ENCODE data around the gene NOX5. TPM values are rescaled to one million over a fixed set of nuclear protein-coding genes. Genes with fewer than 3 reads are reported as not detected.

The NOX5 gene
- total RNA-seq, 1 experiment from 2014 or later = 339 TPM

DNA sequence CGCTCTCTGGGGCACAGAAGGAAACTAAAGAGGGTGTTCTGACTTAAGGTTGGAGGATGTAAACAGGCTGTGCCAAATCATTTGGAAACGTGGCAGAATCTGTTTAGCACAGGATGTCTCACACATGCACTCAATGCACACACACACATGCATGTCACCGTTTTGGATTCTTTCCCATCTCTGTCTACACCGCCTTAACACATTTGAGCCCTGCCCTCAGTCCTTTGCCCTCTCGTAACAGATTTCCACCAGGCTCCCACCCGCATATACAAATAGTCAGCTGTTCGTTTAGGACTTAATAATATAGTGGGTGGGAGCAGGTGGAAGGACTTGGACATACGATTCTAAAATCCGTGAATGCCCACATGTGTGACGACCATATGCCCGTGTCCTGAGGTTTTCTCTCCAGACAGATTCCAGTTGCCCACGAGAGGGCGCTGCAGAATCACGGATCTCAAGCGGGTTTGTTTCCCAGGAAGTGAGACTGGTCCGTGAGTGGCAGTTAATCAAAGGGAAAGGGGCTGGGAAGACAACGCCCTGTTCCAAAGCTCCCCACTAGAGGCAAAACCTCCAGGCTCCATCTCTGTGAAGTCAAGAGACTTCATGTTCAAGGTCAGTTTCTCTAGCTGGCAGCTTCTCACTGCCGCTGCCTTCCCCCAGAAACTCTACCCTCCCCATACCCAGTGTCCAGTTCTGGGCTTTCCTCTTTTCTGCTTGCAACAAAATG lies 44.5 kb downstream of the NOX5 start:
- Histone ChIP-seq H3K36me3 (ENCODE audit: low read depth, low read length) (peaks cover 10% of the 10 kb centered on the region; the same call in 1 of the 2 replicates), H3K9ac (ENCODE audit: low read length) (no peak overlapping the region), H3K4me1 (ENCODE audit: insufficient read depth, low read length) (peaks cover 53% of the 10 kb centered on the region), H3K4me3 (ENCODE audit: low read length) (no peak overlapping the region), H3F3A (ENCODE audit: low read length, unreplicated experiment) (no peaks in the 10 kb centered on the region), H3K27ac (ENCODE audit: low read length) (peak overlapping the region; percentile 26; the same call in 1 of the 2 replicates), H4K20me1 (ENCODE audit: low read length) (no peaks in the 10 kb centered on the region), H3K27me3 (ENCODE audit: low read length) (no peaks in the 10 kb centered on the region), H3K4me2 (ENCODE audit: low read length) (peak overlapping the region; percentile 32), H2AFZ (ENCODE audit: low read length) (peak overlapping the region; percentile 58; the same call in 1 of the 2 replicates), H3K79me2 (ENCODE audit: low read length) (no peaks in the 10 kb centered on the region), H3K9me3 (ENCODE audit: low read length) (no peaks in the 10 kb centered on the region), H3K9me2 (replicated peaks; ENCODE audit: low read length) (no peaks in the 10 kb centered on the region)
- ATAC-seq (peak; percentile 51), DNase-seq (peak; percentile 94)
- intact Hi-C loops (cut with micrococcal nuclease) = loop anchor here (1.0 to 5.0 kb wide), 3 partner anchors 166 to 333 kb away; no protein-coding TSS in a partner anchor
- BruUV-seq (replicated peaks) = no TSS peak
- TF ChIP-seq, protein P1, sequence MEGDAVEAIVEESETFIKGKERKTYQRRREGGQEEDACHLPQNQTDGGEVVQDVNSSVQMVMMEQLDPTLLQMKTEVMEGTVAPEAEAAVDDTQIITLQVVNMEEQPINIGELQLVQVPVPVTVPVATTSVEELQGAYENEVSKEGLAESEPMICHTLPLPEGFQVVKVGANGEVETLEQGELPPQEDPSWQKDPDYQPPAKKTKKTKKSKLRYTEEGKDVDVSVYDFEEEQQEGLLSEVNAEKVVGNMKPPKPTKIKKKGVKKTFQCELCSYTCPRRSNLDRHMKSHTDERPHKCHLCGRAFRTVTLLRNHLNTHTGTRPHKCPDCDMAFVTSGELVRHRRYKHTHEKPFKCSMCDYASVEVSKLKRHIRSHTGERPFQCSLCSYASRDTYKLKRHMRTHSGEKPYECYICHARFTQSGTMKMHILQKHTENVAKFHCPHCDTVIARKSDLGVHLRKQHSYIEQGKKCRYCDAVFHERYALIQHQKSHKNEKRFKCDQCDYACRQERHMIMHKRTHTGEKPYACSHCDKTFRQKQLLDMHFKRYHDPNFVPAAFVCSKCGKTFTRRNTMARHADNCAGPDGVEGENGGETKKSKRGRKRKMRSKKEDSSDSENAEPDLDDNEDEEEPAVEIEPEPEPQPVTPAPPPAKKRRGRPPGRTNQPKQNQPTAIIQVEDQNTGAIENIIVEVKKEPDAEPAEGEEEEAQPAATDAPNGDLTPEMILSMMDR (conservative IDR thresholded peaks at IDR 0.05; ENCODE audit: low read depth, low read length) = peak; percentile 91
- TF ChIP-seq EZH2phosphoT487 (IDR thresholded peaks at IDR 0.05; ENCODE audit: borderline replicate concordance, low read length) = no peak
- CTCF ChIA-PET = interaction anchor here (0.6 to 0.8 kb wide), 4 partner anchors 8 to 185 kb away, joined by 3 to 4 read pairs (median 3); no protein-coding TSS in a partner anchor
- POLR2A ChIA-PET (ENCODE audit: unreplicated experiment) = no interaction called here

DNA sequence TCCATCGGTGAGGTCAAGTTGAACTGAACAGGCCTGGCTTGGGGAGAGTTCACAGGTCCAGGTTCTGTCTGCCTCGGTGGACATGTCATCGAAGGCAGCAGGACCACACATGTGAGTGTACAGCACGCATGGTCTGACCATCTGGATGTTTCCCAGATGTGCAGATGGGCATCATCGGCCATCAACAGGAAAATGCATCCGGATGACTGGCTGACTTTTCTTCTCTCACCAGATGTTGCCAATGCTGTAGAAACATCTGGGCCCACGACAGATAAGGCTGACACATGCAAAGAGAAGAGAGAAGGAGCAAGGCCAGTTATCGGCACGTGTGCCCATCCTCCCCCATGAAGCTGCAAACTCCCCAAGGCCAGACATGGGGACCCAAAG lies 45.1 kb downstream of the NOX5 start:
- H3K79me2 ChIP-seq (ENCODE audit: low read length) = no peaks in the 10 kb centered on the region
- peaks cover 10% of the 10 kb centered on the region; the same call in 1 of the 2 replicates for H3K36me3 ChIP-seq (ENCODE audit: low read depth, low read length)
- peak overlapping the region; percentile 26; the same call in 1 of the 2 replicates for H3K4me2 ChIP-seq (ENCODE audit: low read length)
- H3K4me1 ChIP-seq (ENCODE audit: insufficient read depth, low read length) = peaks cover 53% of the 10 kb centered on the region
- H3K4me3 ChIP-seq (ENCODE audit: low read length) = no peak overlapping the region
- H3K9me3 ChIP-seq (ENCODE audit: low read length) = no peaks in the 10 kb centered on the region
- no TSS peak for BruUV-seq (replicated peaks)
- H3F3A ChIP-seq (ENCODE audit: low read length, unreplicated experiment) = no peaks in the 10 kb centered on the region
- no peaks in the 10 kb centered on the region for H3K9me2 ChIP-seq (replicated peaks; ENCODE audit: low read length)
- no peak overlapping the region for H3K9ac ChIP-seq (ENCODE audit: low read length)
- 0 out of 2 replicates have a peak overlapping the region, but pooled peaks have one; percentile 52 for H2AFZ ChIP-seq (ENCODE audit: low read length)
- CTCF ChIA-PET = interaction anchor here (0.6 to 0.8 kb wide), 4 partner anchors 8 to 185 kb away, joined by 3 to 4 read pairs (median 3); no protein-coding TSS in a partner anchor
- intact Hi-C loops (cut with micrococcal nuclease) = loop anchor here (1.0 to 5.0 kb wide), 3 partner anchors 166 to 333 kb away; no protein-coding TSS in a partner anchor
- DNase-seq (no peak), ATAC-seq (no peak)
- no peaks in the 10 kb centered on the region for H3K27me3 ChIP-seq (ENCODE audit: low read length)
- POLR2A ChIA-PET (ENCODE audit: unreplicated experiment) = no interaction called here
- TF ChIP-seq, protein P1 (conservative IDR thresholded peaks at IDR 0.05; ENCODE audit: low read depth, low read length) = no peak
- no peak for TF ChIP-seq EZH2phosphoT487 (IDR thresholded peaks at IDR 0.05; ENCODE audit: borderline replicate concordance, low read length)
- no peak for TF ChIP-seq EZH2 (IDR thresholded peaks at IDR 0.05; ENCODE audit: low read length, unreplicated experiment)
- H4K20me1 ChIP-seq (ENCODE audit: low read length) = no peaks in the 10 kb centered on the region
- no peak overlapping the region for H3K27ac ChIP-seq (ENCODE audit: low read length)

Data from PC-3 (cell line).